Ramos (cell line): ENCODE measurements around the gene PPP5C.

Experiments used
- in situ Hi-C: fragments of 300-500 bp; cut with MboI; formaldehyde crosslinking; loops from one replicate; pipeline ENCODE4 v1.14.3; 2022; ENCODE audit warnings: low sequenced_read_pairs; ENCODE audit not compliant: unreplicated experiment

Gene PPP5C

DNA sequence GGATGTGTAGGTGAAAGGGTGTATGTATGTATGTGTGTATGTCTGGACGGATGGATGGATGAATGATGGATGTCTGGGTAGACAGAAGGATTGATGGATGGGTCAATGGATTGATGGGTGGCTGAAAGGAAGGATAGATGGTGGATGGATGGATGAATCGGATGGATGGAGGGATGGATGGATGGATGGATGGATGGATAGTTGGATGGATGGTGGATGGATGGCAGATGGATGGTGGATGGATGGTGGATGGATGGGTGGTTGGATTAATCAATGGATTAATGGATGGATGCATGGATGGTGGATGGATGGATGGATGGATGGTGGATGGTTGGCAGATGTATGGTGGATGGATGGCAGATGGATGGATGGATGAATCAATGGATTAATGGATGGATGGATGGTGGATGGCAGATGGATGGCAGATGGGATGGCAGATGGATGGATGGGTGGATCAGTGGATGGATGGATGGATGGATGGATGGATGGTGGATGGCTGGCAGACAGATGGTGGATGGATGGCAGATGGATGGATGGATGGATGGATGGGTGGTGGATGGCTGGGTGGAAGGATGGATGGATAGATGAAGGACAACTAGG, 16.5 kb upstream of the PPP5C start:
- in situ Hi-C loops = no loop called here

DNA sequence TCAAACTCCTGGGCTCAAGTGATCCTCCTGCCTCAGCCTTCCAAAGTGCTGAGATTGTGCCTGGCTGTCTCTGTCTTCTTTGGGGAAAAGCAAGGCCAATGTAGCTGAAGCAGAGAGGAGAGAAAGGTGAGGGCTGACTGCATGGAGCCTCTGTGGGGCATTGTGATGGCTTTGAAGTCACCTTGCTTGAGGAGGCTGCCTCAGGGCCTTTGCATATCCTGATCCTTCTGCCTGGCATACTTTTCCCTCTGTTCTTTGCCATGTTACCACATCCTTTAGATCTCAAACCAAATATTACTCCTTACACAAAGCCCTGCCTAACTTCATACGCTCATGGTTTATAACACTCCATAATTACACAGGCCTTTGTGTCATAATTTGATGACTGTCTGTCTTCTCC, 9.4 kb upstream of the PPP5C start:
- in situ Hi-C loops = no loop called here

- in situ Hi-C loops = no loop called here
Measured at GRCh38 chr19:46339446-46339845, 7.4 kb upstream of the PPP5C start.

DNA sequence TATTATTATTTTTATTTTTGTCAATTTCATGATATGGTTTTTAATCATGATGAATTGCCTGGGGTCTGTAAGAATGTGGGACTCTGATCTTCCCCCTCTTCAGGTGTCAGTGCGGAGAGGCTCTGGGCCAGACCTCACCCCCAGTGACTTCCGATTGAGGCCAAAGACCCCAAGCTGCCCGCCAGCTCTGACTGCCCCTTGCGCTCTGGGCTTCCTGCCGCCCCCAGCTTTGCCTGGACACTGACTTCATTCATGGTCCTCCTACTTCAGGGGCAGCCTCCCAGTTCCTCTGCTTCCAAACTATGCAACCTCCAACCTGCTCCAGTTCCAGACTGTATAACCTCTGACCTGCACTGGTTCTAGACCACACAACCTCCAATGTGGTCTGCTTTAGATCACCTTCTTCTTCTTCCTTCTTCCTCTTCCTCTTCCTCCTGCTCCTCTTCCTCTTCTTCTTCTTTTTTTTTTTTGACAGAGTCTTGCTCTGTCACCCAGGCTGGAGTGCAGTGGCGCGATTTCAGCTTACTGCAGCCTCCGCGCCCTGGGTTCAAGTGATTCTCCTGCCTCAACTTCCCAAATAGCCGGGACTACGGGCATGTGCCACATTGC, 6.7 kb upstream of the PPP5C start:
- in situ Hi-C loops = no loop called here

DNA sequence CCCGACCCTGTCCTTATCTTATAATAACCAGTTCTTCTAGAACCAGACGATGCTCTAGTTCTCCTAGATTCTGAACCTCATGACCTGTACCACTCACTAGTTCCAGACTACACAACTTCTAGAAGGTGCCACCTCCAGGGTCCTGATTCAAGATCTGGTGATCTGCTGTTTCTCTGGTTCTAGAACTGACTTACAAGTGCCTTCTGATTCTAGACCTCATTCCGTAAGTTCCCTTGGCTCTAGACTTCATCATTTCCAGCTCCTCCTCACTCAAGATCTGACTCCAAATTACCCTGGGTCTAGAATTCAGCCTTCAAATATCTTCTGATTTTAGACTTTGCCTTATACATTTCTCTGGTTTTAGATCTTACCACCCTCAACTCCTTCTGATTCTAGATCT, 5.0 kb upstream of the PPP5C start:
- in situ Hi-C loops = no loop called here

GRCh38 chr19:46344363-46344762, 2.5 kb upstream of the PPP5C start:
- in situ Hi-C loops = no loop called here

- in situ Hi-C loops = no loop called here
Measured at GRCh38 chr19:46345157-46345556, 1.7 kb upstream of the PPP5C start.

DNA sequence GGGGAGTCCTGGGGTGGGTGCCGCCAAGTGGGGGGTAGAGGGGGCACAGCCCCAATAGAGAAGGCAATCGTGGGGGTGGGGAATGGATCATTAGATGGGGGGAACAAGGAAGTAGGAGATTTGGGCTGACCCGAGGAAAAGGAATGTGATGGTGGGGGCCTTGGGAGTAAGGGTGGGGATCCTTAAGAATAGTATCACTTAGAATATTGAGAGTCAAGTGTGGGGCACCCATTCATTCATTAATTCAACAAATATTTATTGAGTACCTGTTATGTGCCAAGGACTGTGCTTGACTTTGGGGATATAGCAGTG, 641 bp downstream of the PPP5C start:
- in situ Hi-C loops = no loop called here

DNA sequence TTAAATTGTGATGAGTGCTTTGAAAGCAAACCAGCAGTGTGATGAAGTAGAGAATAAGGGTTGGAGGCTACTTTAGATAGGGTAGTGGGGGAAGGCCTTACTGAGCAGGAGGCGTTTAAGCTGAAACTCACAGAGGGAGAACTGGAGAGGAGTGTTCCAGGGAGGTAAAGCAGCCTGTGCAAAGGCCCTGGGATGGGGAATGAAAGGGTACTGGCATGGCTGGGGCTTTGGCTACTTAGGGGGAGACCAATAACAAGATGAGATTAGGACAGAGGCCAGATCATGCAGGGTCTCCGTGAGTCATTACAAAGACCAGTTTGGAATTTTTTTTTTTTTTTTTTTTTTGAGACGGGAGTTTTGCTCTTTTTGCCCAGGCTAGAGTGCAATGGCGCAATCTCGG, 1.1 kb downstream of the PPP5C start:
- in situ Hi-C loops = no loop called here

DNA sequence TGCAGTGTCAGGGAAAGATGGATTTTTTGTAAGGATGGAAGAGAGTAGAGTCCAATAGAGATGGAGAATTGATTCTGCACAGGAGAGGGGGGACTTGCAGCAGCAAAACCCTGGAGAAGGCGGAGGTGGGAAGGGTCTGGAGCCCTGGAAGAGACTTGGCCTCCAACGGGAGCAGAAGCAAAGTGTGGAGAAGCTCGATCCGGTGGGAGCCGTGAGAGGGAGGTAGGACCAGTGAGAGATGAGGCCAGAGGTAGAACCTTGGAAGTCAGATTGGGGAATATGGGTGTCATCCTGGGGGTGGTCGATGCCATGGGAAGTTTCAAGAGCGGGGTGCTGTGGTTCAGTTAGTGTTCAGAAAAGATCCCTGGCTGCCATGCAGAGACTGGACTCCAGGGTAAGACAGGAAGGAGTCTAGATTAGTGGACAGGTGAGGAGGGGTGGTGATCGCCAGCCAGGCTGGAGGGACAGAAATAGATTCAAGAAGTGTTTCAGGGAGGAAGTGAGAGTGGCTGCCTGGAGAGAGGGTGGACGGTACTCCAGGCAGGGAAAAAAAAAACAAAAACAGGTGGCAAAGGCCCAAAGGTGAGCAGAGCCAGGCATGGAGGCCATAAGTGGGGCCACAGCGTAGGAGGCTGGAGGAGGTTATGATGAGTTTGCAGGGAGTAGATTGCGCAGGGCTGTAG, 2.6 kb downstream of the PPP5C start:
- in situ Hi-C loops = no loop called here

GRCh38 chr19:46350029-46350757, 3.3 kb downstream of the PPP5C start:
- in situ Hi-C loops = no loop called here

- in situ Hi-C loops = no loop called here
Measured at GRCh38 chr19:46350758-46351159, 3.9 kb downstream of the PPP5C start.

DNA sequence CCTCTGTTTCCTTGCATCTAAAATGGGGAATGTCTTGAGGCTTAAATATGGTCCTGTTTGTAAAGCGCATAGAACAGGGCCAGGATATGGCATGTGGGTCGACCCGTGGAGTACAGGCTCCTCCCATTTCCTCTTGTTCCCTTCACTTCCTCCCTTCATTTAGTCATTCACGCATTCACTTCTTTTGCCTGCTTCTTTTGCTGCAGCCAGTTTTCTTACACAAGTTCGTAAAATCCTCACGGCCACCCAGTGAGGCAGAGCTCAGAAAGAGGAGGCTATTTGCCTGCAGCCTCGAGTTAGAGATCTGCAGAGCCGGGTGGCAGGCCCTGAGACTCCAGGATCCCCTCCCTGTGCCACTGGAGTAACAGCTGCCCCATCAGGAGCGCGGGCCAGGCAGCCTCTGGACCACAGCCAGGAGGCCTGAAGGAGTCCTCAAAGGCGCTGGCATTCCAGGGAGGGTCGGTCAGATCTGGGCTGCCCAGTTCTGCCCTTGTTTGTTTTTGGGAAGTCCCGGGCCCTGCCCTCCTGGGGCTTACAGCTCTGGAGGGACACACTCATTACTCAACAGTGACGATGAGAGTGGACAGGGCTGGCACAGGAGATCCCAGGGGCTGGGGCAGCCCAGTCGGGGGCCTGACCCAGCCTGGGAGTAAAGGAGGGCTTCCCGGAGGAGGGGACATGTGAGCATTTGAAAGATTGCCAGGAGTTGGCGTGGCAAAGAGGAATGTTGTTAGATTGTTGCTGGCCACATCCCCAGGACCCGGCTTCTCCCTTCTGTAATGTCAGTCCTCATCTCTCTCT, 4.6 kb downstream of the PPP5C start:
- in situ Hi-C loops = no loop called here

- in situ Hi-C loops = no loop called here
Measured at GRCh38 chr19:46353730-46354528, 7.0 kb downstream of the PPP5C start.

- in situ Hi-C loops = no loop called here
Measured at GRCh38 chr19:46355234-46356148, 8.6 kb downstream of the PPP5C start.

DNA sequence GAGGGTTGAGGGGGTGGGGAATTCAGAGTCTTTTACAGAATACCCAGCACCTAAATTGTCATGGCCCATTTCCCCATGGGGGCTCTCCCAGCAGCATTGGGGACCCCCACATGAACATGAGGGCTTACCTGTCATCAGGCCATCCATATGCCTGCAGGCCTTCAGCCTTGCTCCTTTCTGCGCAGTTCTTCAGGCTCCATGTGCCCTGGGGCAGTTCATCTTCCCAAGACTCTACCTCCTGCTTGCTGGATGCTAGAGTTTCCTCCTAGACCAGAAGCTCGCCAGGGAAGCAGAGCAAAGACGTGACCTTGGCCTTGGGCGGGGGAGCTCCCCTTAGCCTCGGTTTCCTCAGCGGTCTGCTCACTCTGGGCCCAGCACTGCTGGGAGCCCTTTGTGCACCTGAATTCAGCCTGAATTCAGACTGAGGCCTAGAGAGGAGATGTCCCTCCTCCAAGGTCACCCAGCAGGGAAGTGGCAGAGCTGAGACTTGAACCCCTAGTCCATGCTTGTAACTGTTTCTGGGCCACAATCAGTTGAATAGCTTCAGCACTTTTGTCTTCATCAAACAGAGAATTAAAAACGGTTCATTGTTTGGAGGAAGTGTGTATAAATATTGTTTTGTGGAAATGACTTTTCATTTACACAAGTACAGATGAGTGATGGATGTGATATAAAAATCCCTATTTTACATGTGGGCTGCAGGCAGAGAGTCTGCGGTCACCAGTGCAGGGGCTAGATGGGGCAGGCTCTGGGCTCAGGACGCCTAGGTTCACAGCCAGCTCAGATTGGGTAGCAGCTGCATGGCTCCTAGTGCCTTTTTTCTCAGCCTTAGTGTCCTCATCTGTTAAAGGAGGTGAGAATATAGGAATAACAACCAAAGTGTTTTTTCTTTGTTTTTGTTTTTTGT, 9.5 kb downstream of the PPP5C start:
- in situ Hi-C loops = no loop called here

GRCh38 chr19:46357846-46358583, 11.1 kb downstream of the PPP5C start:
- in situ Hi-C loops = no loop called here
